Measurements from ENCODE around the gene MRGPRF.

MRGPRF gene

GRCh38 chr11:68960294-68961071 lies 52.6 kb downstream of the MRGPRF start:
- H3K9ac ChIP-seq (ENCODE audit: low read length), result no peak overlapping the region
- no peak overlapping the region for H2AK5ac ChIP-seq (ENCODE audit: low read length)
- WGBS (ENCODE audit: extremely low coverage, insufficient coverage, low lambda C conversion rate), result no CpG with 5 or more reads among the region's 25 CpGs
- H3K27ac ChIP-seq (ENCODE audit: low read depth, low read length), result no peak overlapping the region
- H2BK120ac ChIP-seq (ENCODE audit: low read depth, low read length), result no peak overlapping the region
- no peak overlapping the region for H3K18ac ChIP-seq (ENCODE audit: low read length)
- no peaks in the 10 kb centered on the region for H3K4me1 ChIP-seq (ENCODE audit: control insufficient read depth, low read depth, low read length)
- H3K27me3 ChIP-seq (ENCODE audit: insufficient read depth, low read length, poor library complexity), result no peaks in the 10 kb centered on the region
- H3K23ac ChIP-seq (ENCODE audit: low read length), result no peak overlapping the region
- no peak for DNase-seq
- no peak overlapping the region for H3K56ac ChIP-seq (ENCODE audit: low read length)
- H2BK15ac ChIP-seq (replicated peaks; ENCODE audit: low read depth), result no peak overlapping the region
- H4K5ac ChIP-seq (ENCODE audit: low read length), result no peak overlapping the region
- no peaks in the 10 kb centered on the region for H3K79me1 ChIP-seq (ENCODE audit: low read length)
- no peak overlapping the region for H3K4me3 ChIP-seq (ENCODE audit: low read length)
- no peak overlapping the region for H3K4ac ChIP-seq (ENCODE audit: low read depth, low read length)
- no peak overlapping the region for H3K4me2 ChIP-seq (ENCODE audit: low read length)
- H3K79me2 ChIP-seq (ENCODE audit: control insufficient read depth, insufficient read depth, low read length), result no peaks in the 10 kb centered on the region
- no peak overlapping the region for H2BK5ac ChIP-seq (ENCODE audit: low read length)
- no peak overlapping the region for H4K8ac ChIP-seq (ENCODE audit: low read depth, low read length)
- no peaks in the 10 kb centered on the region for H3K36me3 ChIP-seq (ENCODE audit: control insufficient read depth, insufficient read depth, low read length)

GRCh38 chr11:68959465-68960293 lies 53.4 kb downstream of the MRGPRF start:
- H3K9ac ChIP-seq (ENCODE audit: low read length), result no peak overlapping the region
- H3K27ac ChIP-seq (ENCODE audit: low read depth, low read length), result no peak overlapping the region
- DNase-seq, result no peak
- no peak overlapping the region for H3K23ac ChIP-seq (ENCODE audit: low read length)
- no peak overlapping the region for H3K4me2 ChIP-seq (ENCODE audit: low read length)
- no CpG with 5 or more reads among the region's 31 CpGs for WGBS (ENCODE audit: extremely low coverage, insufficient coverage, low lambda C conversion rate)
- no peaks in the 10 kb centered on the region for H3K4me1 ChIP-seq (ENCODE audit: control insufficient read depth, low read depth, low read length)
- no peaks in the 10 kb centered on the region for H3K27me3 ChIP-seq (ENCODE audit: insufficient read depth, low read length, poor library complexity)
- H2AK5ac ChIP-seq (ENCODE audit: low read length), result no peak overlapping the region
- H3K36me3 ChIP-seq (ENCODE audit: control insufficient read depth, insufficient read depth, low read length), result no peaks in the 10 kb centered on the region
- no peak overlapping the region for H3K18ac ChIP-seq (ENCODE audit: low read length)
- no peak overlapping the region for H2BK120ac ChIP-seq (ENCODE audit: low read depth, low read length)
- no peak overlapping the region for H3K56ac ChIP-seq (ENCODE audit: low read length)
- H3K4ac ChIP-seq (ENCODE audit: low read depth, low read length), result no peak overlapping the region
- H2BK15ac ChIP-seq (replicated peaks; ENCODE audit: low read depth), result no peak overlapping the region
- no peaks in the 10 kb centered on the region for H3K79me1 ChIP-seq (ENCODE audit: low read length)
- H2BK5ac ChIP-seq (ENCODE audit: low read length), result no peak overlapping the region
- no peak overlapping the region for H4K8ac ChIP-seq (ENCODE audit: low read depth, low read length)
- no peak overlapping the region for H3K4me3 ChIP-seq (ENCODE audit: low read length)
- no peak overlapping the region for H4K5ac ChIP-seq (ENCODE audit: low read length)
- H3K79me2 ChIP-seq (ENCODE audit: control insufficient read depth, insufficient read depth, low read length), result no peaks in the 10 kb centered on the region

GRCh38 chr11:68958211-68958610 lies 54.8 kb downstream of the MRGPRF start:
- no peaks in the 10 kb centered on the region for H3K79me2 ChIP-seq (ENCODE audit: control insufficient read depth, insufficient read depth, low read length)
- H3K4me2 ChIP-seq (ENCODE audit: low read length), result no peak overlapping the region
- H3K18ac ChIP-seq (ENCODE audit: low read length), result no peak overlapping the region
- WGBS (ENCODE audit: extremely low coverage, insufficient coverage, low lambda C conversion rate), result no CpG with 5 or more reads among the region's 9 CpGs
- no peak overlapping the region for H3K9ac ChIP-seq (ENCODE audit: low read length)
- H3K56ac ChIP-seq (ENCODE audit: low read length), result no peak overlapping the region
- H3K36me3 ChIP-seq (ENCODE audit: control insufficient read depth, insufficient read depth, low read length), result no peaks in the 10 kb centered on the region
- H3K27me3 ChIP-seq (ENCODE audit: insufficient read depth, low read length, poor library complexity), result no peaks in the 10 kb centered on the region
- H2AK5ac ChIP-seq (ENCODE audit: low read length), result no peak overlapping the region
- H3K23ac ChIP-seq (ENCODE audit: low read length), result no peak overlapping the region
- H2BK15ac ChIP-seq (replicated peaks; ENCODE audit: low read depth), result no peak overlapping the region
- no peak overlapping the region for H2BK5ac ChIP-seq (ENCODE audit: low read length)
- H3K4ac ChIP-seq (ENCODE audit: low read depth, low read length), result no peak overlapping the region
- H3K4me3 ChIP-seq (ENCODE audit: low read length), result no peak overlapping the region
- H4K5ac ChIP-seq (ENCODE audit: low read length), result no peak overlapping the region
- H3K4me1 ChIP-seq (ENCODE audit: control insufficient read depth, low read depth, low read length), result no peaks in the 10 kb centered on the region
- no peak for DNase-seq
- no peak overlapping the region for H3K27ac ChIP-seq (ENCODE audit: low read depth, low read length)
- no peak overlapping the region for H2BK120ac ChIP-seq (ENCODE audit: low read depth, low read length)
- no peaks in the 10 kb centered on the region for H3K79me1 ChIP-seq (ENCODE audit: low read length)
- no peak overlapping the region for H4K8ac ChIP-seq (ENCODE audit: low read depth, low read length)

GRCh38 chr11:68956547-68957254 lies 56.3 kb downstream of the MRGPRF start:
- no peak overlapping the region for H3K4me3 ChIP-seq (ENCODE audit: low read length)
- H2BK120ac ChIP-seq (ENCODE audit: low read depth, low read length), result no peak overlapping the region
- H3K56ac ChIP-seq (ENCODE audit: low read length), result no peak overlapping the region
- H3K4me2 ChIP-seq (ENCODE audit: low read length), result no peak overlapping the region
- H3K79me2 ChIP-seq (ENCODE audit: control insufficient read depth, insufficient read depth, low read length), result no peaks in the 10 kb centered on the region
- no peak overlapping the region for H3K23ac ChIP-seq (ENCODE audit: low read length)
- H3K36me3 ChIP-seq (ENCODE audit: control insufficient read depth, insufficient read depth, low read length), result no peaks in the 10 kb centered on the region
- H3K4ac ChIP-seq (ENCODE audit: low read depth, low read length), result no peak overlapping the region
- no CpG with 5 or more reads among the region's 12 CpGs for WGBS (ENCODE audit: extremely low coverage, insufficient coverage, low lambda C conversion rate)
- no peak overlapping the region for H3K9ac ChIP-seq (ENCODE audit: low read length)
- H4K8ac ChIP-seq (ENCODE audit: low read depth, low read length), result no peak overlapping the region
- H2BK5ac ChIP-seq (ENCODE audit: low read length), result no peak overlapping the region
- no peaks in the 10 kb centered on the region for H3K79me1 ChIP-seq (ENCODE audit: low read length)
- H3K4me1 ChIP-seq (ENCODE audit: control insufficient read depth, low read depth, low read length), result no peaks in the 10 kb centered on the region
- DNase-seq, result no peak
- no peak overlapping the region for H2BK15ac ChIP-seq (replicated peaks; ENCODE audit: low read depth)
- H3K27me3 ChIP-seq (ENCODE audit: insufficient read depth, low read length, poor library complexity), result no peaks in the 10 kb centered on the region
- no peak overlapping the region for H4K5ac ChIP-seq (ENCODE audit: low read length)
- no peak overlapping the region for H3K18ac ChIP-seq (ENCODE audit: low read length)
- H3K27ac ChIP-seq (ENCODE audit: low read depth, low read length), result no peak overlapping the region
- H2AK5ac ChIP-seq (ENCODE audit: low read length), result no peak overlapping the region

GRCh38 chr11:68956142-68956541 lies 56.9 kb downstream of the MRGPRF start:
- Histone ChIP-seq H2BK15ac (replicated peaks; ENCODE audit: low read depth) (no peak overlapping the region), H3K4me1 (ENCODE audit: control insufficient read depth, low read depth, low read length) (no peaks in the 10 kb centered on the region), H4K5ac (ENCODE audit: low read length) (no peak overlapping the region), H3K4ac (ENCODE audit: low read depth, low read length) (no peak overlapping the region), H3K4me2 (ENCODE audit: low read length) (no peak overlapping the region), H3K79me1 (ENCODE audit: low read length) (no peaks in the 10 kb centered on the region), H4K8ac (ENCODE audit: low read depth, low read length) (no peak overlapping the region), H2BK120ac (ENCODE audit: low read depth, low read length) (no peak overlapping the region), H3K4me3 (ENCODE audit: low read length) (no peak overlapping the region), H3K36me3 (ENCODE audit: control insufficient read depth, insufficient read depth, low read length) (no peaks in the 10 kb centered on the region), H3K18ac (ENCODE audit: low read length) (no peak overlapping the region), H3K79me2 (ENCODE audit: control insufficient read depth, insufficient read depth, low read length) (no peaks in the 10 kb centered on the region), H3K9ac (ENCODE audit: low read length) (no peak overlapping the region), H3K27me3 (ENCODE audit: insufficient read depth, low read length, poor library complexity) (no peaks in the 10 kb centered on the region), H2BK5ac (ENCODE audit: low read length) (no peak overlapping the region), H2AK5ac (ENCODE audit: low read length) (no peak overlapping the region), H3K56ac (ENCODE audit: low read length) (no peak overlapping the region), H3K27ac (ENCODE audit: low read depth, low read length) (no peak overlapping the region), H3K23ac (ENCODE audit: low read length) (no peak overlapping the region)
- DNase-seq, result peak; percentile 59
- WGBS (ENCODE audit: extremely low coverage, insufficient coverage, low lambda C conversion rate), result no CpG with 5 or more reads among the region's 12 CpGs
